HG03439 (cell line): ENCODE measurements around the gene ZWILCH.
"Not testable (repeated sequence)": the region's sequence is repeated elsewhere in the genome, so short reads cannot be mapped to it uniquely, and the experiment has no call there.

ENCODE experiments used
- ATAC-seq: cut with Tn5 transposase; IDR thresholded peaks from one replicate; pipeline ENCODE4 v1.9.1; 2021; ENCODE audit warnings: mild to moderate bottlenecking, moderate library complexity; ENCODE audit not compliant: unreplicated experiment

Gene ZWILCH

DNA sequence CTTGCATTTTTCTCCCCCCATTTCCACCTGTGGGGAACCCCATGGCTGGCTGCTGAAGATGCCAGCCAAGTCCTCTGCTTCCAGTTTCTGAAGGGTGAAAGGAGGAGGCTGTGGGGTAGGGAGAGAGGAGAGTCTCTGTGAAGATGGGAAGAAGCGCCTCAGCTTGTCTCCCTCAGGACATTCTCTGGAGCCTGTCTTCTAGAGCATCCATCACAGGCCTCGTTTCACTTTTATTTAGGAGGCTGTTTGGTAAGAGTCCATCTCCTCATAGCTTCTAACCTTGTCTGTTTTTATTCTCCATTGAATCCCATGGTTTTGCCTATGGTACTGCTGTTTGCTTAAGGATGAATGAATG is 69.4 kb downstream of the ZWILCH start:
- ATAC-seq: no peak

DNA sequence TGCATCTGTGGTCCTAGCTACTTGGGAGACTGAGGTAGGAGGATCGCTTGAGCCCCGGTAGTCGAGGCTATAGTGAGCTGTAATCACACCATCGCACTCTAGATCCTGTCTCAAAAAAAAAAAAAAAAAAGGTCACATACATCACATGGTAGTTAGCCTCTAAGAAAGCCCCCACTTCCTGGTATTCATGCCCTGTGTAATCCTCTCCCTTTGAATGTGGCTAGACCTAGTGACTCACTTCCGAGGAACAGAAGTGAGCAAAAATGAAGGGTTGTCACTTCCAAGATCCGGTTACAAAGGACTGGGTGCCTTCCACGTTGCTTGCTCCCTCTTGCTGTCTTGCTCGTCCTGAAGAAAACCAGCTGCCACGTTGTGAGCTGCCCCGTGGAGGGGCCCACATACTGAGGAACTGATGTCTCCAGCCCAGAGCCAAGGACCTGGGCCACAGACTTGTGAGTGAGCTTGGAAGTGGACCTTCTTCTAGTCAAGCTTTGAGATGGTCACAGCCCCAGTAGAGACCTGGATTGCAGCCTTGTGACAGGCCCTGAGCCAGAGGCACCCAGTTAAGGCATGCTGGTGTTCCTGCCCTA is 73.3 kb downstream of the ZWILCH start:
- no peak for ATAC-seq

DNA sequence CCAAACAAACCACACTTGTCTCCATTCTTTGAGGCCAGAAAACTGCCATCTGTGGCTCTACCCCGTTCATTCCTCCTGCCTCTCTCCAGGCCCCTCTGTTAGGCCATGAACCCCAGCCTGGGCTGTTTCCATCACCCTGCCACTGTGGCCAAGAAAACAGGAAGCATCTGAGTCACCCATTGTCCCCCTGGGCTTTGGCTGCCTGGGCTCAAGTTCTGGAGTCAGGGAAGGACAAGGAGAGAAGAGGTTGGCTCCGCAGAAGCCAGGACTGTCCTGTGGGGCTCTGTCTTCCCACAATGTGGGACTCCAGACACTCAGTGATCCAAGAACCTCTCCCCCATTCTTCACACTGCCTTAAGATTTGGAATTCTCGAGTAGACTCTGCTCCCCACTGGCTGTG is 75.5 kb downstream of the ZWILCH start:
- ATAC-seq: no peak

DNA sequence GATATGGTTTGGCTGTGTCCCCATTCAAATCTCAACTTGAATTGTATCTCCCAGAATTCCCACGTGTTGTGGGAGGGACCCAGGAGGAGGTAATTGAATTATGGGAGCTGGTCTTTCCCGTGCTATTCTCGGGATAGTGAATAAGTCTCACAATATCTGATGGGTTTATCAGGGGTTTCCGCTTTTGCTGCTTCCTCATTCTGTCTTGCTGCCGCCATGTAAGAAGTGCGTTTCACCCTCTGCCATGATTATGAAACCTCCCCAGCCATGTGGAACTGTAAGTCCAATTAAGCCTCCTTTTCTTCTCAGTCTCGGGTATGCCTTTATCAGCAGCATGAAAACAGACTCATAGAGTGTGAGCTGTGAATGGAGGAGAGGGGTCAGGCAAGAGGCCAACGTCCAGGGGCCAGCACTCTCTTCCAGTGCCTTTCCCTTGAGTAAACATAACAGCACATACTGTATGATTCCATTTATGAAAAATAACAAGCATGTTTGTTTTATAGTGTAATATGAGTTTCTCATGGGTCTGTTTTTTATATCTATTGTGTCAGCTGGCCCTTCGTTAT is 76.9 kb downstream of the ZWILCH start:
- ATAC-seq: no peak

DNA sequence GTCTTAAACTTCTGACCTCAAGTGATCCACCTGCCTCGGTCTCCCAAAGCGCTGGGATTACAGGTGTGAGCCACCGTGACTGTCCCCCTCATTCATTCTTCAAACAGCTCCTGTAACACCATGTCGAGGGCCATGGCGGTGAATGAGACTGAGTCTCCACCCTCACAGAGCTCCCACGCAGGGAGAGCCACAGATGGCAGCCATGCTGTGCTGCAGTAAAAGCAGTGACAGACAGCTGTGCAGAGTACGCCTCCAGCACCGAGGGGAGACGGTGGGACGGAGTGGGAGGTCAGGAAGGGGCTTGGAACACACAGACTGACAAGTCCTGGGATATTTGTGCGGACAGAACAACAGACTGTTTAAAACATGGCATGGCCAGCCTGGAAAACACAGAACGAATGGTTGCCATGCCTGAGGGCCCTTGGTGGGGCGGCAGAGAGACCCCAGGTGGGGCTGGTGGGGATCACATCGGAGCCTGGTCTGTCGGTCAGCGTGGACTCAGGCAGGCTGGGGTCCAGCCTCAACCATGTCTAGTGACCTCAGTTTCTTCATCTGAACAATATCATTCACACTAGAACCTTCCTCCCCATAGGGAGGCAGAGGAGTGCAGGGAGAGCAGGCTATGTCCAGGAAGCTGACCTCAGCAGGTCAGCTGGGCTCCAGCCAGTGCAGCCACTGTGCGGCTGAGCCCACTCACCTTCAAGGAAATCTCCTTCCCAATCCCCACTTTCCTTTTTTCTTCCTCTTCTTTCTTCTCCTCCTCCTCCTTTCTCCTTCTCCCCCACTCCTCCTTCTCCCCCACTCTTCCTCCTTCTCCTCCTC is 81.2 kb downstream of the ZWILCH start:
- ATAC-seq: no peak

DNA sequence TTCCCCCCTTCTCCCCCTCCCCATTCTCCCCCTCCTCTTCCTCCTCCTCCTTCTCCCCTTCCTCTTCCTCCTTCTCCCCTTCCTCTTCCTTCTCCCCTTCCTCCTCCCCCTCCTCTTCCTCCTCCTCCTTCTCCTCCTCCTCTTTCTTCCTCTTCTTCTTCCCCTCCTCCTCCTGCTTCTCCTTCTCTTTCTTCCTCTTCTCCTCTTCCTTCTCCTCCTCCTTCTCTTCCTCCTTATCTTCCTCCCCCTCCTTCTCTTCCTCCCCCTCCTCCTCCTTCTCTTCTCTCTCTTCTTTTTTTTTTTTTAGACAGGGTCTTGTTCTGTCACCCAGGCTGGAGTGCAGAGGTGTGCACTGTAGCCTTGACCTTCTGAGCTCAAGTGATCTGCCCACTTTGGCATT is 81.9 kb downstream of the ZWILCH start:
- no peak for ATAC-seq

DNA sequence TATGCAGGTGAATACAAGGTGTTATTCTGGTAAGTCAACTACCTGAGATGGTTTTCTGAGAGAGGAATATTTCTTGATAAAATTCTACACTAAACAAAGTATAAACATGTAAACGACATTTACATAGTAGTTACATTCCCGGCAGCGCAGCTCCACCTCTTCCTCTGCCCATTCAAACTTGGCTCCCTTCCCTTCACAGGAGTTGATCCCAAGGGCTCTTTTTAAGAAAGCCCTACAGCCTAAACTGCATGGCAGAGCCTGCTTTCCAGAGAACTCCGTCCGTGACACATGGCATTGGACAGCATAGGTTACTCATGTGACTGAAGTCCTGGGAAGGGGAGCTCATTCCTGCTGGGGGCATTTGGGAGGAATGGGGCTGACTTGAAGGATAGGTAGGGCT is 82.6 kb downstream of the ZWILCH start:
- ATAC-seq: no peak

DNA sequence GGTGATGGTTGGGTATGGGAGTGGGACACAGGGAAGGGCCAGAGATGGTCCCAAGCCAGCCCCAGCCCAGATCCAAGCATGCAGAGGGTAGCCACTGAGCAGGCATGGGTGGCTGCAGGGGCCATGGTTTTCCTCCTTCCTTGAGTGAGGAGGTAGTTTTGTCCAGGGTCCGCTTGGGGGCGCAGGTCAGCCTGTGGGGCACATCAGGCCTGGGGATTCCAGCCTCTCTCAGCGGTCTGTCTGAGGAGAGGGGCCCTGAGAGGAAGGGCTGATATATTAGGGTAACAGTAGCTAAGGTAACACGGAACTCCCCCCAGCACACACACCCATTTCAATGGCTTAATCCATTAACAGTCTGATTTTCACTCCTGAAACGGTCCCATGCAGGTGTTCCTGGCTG is 83.4 kb downstream of the ZWILCH start:
- ATAC-seq: no peak

DNA sequence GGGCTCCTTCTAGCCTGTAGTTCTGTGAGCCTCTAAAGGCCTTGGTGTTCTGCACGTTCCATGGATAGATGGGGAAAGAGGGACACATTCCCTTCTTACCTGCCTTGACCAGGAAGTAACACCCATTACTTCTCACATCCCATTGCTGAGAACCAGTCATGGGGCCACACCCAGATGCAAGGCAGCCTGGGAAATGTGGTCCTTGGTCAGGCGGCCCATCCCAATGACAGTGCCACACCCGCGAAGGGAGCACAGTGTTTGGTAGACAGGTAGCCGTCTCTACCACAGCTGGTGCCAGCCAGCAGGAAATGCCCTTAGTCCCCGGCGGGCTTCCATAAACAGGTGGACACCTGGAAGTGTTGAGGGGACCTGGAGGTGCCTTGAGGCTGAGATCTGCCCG is 83.8 kb downstream of the ZWILCH start:
- no peak for ATAC-seq

DNA sequence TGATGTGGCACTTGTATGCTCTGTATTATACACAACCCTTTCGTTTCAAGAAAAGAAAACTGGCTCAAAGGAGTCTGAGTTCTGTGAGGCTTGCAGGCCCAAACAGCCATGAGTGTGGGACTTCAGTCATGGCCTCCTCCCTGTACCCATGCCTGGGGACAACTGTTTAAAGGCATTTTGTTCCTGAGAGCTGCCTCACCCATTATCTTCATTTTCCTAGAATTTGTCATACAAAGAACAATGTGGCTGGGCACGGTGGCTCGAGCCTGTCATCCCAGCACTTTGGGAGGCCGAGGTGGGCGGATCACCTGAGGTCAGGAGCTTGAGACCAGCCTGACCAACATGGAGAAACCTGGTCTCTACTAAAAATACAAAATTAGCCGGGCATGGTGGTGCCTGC is 84.3 kb downstream of the ZWILCH start:
- ATAC-seq: not testable (repeated sequence)

DNA sequence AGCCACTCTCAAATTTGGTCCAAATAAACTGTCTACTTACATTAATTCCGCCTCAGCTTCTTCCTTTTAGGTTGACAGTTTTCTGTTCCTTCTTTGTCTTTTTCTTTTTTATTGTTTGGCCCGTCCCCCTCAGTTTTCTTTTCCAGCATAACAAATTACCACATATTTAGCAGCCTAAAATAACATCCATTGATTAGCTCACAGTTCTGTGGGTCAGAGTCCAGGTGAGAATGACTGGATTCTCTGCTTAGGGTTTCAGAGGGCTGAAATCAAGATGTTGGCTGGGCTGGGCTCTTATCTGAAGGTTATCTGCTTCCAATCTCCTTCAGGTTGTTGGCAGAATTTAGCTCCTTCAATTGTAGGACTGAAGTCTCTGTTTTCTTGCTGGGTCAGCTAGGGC is 85.3 kb downstream of the ZWILCH start:
- ATAC-seq: no peak

DNA sequence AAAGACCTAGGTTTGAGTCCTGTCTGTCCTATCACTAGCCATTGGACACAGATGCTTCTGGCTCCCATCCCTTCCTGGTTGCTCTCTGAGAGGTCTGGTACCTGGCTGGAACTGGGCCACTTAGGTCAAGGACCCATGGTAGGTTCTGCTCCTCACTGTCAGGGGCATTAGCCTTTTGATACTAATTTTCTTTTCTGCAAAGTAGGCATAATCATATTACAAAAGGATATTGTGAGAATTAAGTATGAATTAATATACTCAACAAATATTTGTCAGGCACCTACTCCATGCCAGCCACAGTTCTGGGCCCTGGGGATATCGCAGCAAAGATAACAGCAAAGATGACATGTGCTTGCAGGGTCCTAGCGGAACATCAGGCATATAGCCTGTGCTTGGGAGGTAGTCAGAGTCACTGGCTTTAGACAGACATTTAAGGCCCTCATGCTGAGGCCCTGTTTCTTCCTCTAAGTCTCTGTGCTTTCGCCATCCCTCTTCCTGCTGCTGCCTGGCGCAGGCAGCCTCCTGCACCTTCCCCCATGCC is 86.3 kb downstream of the ZWILCH start:
- no peak for ATAC-seq

DNA sequence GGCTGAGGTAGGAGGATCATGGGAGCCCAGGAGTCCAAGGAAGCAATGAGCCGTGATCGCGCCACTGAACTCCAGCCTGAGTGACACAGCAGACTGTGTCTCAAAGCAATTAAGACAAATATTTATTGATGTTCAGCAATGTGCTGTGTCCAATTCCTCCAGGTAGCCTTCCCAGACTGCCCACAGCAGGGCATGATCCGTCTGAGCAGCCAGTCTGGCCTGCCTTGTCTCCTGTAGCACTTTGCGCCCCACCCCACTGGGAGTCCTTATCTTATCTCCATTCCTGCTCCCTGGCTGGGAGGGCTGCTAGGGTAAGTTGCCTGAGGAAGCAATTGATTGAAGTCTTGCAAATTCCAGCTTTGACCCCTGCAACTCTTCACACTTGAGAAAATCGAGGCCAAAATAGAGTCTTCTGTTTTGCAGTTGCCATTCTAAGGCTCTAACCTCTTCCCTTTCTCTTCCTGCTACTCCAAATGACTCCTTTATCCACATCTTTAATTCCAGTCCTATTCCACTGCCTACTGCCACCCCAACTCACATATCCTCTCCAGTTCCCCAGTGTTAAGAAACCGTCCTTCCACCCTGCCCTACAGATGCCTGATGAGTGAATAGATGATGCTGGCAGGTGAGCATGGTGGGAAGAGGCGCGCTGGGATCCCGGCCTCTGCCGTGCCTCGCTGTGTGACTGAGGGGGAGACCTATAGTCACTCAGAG is 87.5 kb downstream of the ZWILCH start:
- no peak for ATAC-seq

DNA sequence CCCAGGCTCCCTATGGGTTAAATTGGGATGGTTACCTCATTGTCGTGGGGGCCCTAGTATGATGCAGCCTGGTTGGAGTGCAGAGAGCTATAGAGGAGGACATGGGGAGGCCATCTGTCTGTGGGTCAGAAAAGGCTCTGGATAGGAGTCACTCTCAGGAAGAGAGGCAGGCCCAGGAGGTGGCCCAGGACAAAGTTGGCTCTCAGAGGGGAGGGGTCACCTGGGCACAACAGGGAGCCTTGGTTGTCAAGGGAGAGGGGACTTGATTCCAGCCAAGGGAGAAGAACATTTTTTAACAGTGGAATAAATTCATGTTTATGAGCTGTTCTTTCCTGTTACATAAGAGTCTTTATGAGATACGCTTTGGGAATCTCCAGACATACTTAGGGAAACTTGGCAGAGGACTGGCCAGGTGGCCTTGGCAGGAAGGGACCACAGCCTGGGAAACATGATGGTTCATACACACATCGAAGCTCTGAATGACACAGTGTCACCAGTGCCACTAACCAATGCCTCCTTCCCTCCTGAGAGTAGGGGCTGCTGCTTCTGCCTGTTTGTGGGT is 88.2 kb downstream of the ZWILCH start:
- no peak for ATAC-seq

DNA sequence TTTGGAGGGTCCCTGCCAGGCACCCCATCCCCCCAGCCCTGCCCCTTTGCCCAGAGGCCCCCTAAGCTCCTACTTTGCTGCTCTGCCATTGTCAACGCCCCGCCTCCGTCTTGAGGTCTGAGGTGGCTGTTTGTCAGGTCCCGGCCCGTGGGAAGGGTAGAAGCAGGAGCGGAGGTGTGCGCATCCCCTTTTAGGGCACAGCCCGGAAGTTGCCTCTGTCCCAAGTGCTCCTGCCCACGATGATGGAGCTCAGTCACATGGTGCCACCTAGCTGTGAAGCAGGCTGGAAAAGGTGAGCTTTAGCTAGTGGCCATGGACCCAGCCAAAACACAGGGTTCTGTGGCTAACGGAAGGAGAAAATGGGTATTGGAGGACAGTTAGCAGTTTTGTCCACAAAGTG is 89.2 kb downstream of the ZWILCH start:
- ATAC-seq: no peak

DNA sequence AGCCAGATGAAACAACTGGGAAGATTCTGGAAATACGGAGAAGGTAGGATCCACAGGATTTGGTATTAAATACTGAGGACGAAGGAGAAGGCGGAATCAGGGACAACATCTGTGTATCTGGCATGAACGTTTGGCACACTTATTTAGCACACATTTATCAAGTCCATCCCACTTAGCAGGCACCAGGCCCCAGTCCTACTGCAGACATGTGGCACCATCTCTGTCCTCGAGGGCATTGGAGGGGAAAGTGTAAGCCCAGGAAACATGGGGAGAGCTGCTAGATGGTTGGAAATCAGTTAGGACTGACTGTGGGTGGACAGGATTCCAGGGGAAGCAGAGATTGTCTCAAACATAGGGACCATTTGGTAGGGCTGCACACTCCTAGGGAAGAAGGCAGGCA is 89.7 kb downstream of the ZWILCH start:
- no peak for ATAC-seq

DNA sequence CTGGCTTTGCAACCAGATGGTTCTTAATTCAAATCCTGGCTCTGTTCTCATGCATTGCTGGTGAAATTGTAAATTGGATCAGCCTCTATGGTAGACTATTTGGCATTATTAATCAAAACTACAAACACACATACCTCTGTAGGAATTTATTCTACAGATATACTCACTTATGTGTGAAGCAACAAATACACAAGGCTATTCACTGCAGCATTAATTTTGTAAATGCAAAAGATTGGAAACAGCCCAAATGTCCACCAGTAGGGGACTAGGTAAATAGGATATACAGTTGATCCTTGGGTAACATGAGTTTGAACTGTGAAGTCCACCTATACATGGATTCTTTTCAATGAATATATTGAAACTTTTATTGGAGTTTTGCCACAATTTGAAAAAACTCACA is 90.2 kb downstream of the ZWILCH start:
- ATAC-seq: no peak

DNA sequence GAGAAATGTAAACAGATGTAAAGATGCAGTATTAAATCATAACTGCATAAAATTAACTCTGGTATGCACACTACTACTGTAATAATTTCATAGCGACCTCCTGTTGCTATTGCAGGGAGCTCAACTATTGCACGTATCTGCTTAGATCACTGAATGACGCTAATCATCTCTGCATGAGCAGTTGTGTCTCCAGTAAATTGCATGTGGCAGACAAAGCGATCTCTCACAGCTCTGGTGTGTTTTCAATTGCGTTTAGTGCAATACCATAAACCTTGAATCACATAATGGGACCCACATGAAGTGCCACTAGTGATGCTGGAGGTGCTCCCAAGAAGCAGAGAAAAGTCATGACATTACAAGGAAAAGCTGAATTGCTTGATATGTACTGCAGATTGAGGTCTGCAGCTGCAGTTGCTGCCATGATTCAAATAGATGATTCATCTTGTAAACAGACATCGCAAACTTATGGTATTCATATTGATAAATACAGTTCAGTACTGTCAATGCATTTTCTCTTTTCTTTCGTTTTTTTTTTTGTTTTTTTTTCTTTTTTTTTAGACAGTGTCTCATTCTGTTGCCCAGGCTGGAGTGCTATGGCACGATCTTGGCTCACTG is 90.9 kb downstream of the ZWILCH start:
- ATAC-seq: no peak

DNA sequence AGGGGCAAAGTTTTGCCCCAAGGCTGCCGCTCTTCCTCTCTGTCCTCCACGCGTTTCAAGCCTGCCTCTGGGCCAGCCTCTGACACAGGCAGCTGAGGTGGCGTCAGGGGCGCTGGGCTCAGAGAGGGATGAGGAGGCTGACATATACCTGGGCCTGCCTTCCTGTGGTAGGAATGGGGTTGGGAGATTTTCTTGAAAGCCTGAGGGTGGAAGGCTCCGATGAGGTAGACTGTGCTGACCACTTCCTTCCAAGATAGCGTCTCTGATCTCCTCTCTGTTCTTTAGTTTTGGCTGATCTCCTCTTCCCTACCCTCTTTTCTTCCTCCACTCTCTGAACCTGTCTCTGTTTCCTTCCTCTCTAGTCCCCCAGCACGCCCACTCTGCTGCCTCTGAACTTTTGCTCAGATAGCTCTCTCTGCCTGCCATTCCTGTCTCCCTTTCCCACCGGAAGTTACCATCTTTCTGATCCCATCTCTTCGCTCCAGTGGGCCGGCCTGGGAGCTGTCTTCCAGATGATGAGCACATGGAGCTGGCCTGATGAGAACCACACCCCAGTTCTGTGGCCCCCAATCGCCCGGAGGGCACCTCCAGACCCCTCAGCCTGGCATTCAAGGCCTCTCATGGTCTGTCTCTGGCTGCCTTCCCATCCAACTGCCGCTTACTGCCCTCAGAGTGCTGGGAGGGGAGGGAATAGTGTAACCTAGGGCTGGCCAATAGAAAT is 93.1 kb downstream of the ZWILCH start:
- ATAC-seq: no peak
